Measurements from ENCODE around the gene KRABD2.

The KRABD2 gene

GRCh38 chr17:8338753-8339140 is 37.8 kb downstream of the KRABD2 start:
- Histone ChIP-seq H3K9me2 (replicated peaks; ENCODE audit: insufficient read depth, low read length) (no peaks in the 10 kb centered on the region), H3K79me2 (ENCODE audit: low read length) (no peaks in the 10 kb centered on the region), H3K9me3 (replicated peaks; ENCODE audit: insufficient read depth, low read length) (no peaks in the 10 kb centered on the region), H3K4me2 (ENCODE audit: low read depth, low read length) (no peak overlapping the region), H3K9ac (ENCODE audit: low read length) (no peak overlapping the region), H3K4me3 (ENCODE audit: low read length) (no peak overlapping the region), H3K4me1 (ENCODE audit: low read length) (no peaks in the 10 kb centered on the region), H3F3A (ENCODE audit: insufficient read depth, low read length) (no peaks in the 10 kb centered on the region), H2AFZ (ENCODE audit: low read length) (no peak overlapping the region), H3K36me3 (replicated peaks; ENCODE audit: insufficient read depth, low read length) (no peaks in the 10 kb centered on the region), H3K27ac (ENCODE audit: low read length) (no peak overlapping the region), H4K20me1 (ENCODE audit: insufficient read depth, low read length) (no peaks in the 10 kb centered on the region), H3K27me3 (replicated peaks; ENCODE audit: insufficient read depth, low read length) (no peaks in the 10 kb centered on the region)
- DNase-seq, result no peak
- TF ChIP-seq CTCF (IDR thresholded peaks at IDR 0.05; ENCODE audit: low read length) (no peak), EZH2phosphoT487 (IDR thresholded peaks at IDR 0.05; ENCODE audit: low read length) (no peak), EZH2 (optimal IDR thresholded peaks at IDR 0.05; ENCODE audit: low read depth, low read length) (no peak)

- H4K20me1 ChIP-seq (ENCODE audit: insufficient read depth, low read length), result no peaks in the 10 kb centered on the region
- H3K4me3 ChIP-seq (ENCODE audit: low read length), result no peak overlapping the region
- TF ChIP-seq CTCF (IDR thresholded peaks at IDR 0.05; ENCODE audit: low read length) (no peak), EZH2phosphoT487 (IDR thresholded peaks at IDR 0.05; ENCODE audit: low read length) (no peak), EZH2 (optimal IDR thresholded peaks at IDR 0.05; ENCODE audit: low read depth, low read length) (no peak)
- H3K9me3 ChIP-seq (replicated peaks; ENCODE audit: insufficient read depth, low read length), result no peaks in the 10 kb centered on the region
- no peak overlapping the region for H2AFZ ChIP-seq (ENCODE audit: low read length)
- H3K4me1 ChIP-seq (ENCODE audit: low read length), result no peaks in the 10 kb centered on the region
- no peaks in the 10 kb centered on the region for H3K36me3 ChIP-seq (replicated peaks; ENCODE audit: insufficient read depth, low read length)
- no peaks in the 10 kb centered on the region for H3K27me3 ChIP-seq (replicated peaks; ENCODE audit: insufficient read depth, low read length)
- H3K4me2 ChIP-seq (ENCODE audit: low read depth, low read length), result no peak overlapping the region
- no peaks in the 10 kb centered on the region for H3F3A ChIP-seq (ENCODE audit: insufficient read depth, low read length)
- no peaks in the 10 kb centered on the region for H3K9me2 ChIP-seq (replicated peaks; ENCODE audit: insufficient read depth, low read length)
- no peak for DNase-seq
- no peak overlapping the region for H3K27ac ChIP-seq (ENCODE audit: low read length)
- no peaks in the 10 kb centered on the region for H3K79me2 ChIP-seq (ENCODE audit: low read length)
- no peak overlapping the region for H3K9ac ChIP-seq (ENCODE audit: low read length)
These were observed 38.4 kb downstream of the KRABD2 start for GRCh38 chr17:8337802-8338752.

- no peaks in the 10 kb centered on the region for H3K9me3 ChIP-seq (replicated peaks; ENCODE audit: insufficient read depth, low read length)
- H3K79me2 ChIP-seq (ENCODE audit: low read length), result no peaks in the 10 kb centered on the region
- no peak overlapping the region for H3K4me2 ChIP-seq (ENCODE audit: low read depth, low read length)
- TF ChIP-seq EZH2 (optimal IDR thresholded peaks at IDR 0.05; ENCODE audit: low read depth, low read length) (no peak), EZH2phosphoT487 (IDR thresholded peaks at IDR 0.05; ENCODE audit: low read length) (no peak), CTCF (IDR thresholded peaks at IDR 0.05; ENCODE audit: low read length) (no peak)
- H3K9me2 ChIP-seq (replicated peaks; ENCODE audit: insufficient read depth, low read length), result no peaks in the 10 kb centered on the region
- no peaks in the 10 kb centered on the region for H3K4me1 ChIP-seq (ENCODE audit: low read length)
- no peaks in the 10 kb centered on the region for H3K36me3 ChIP-seq (replicated peaks; ENCODE audit: insufficient read depth, low read length)
- H4K20me1 ChIP-seq (ENCODE audit: insufficient read depth, low read length), result no peaks in the 10 kb centered on the region
- H3K9ac ChIP-seq (ENCODE audit: low read length), result no peak overlapping the region
- no peak overlapping the region for H3K4me3 ChIP-seq (ENCODE audit: low read length)
- H3K27ac ChIP-seq (ENCODE audit: low read length), result no peak overlapping the region
- H2AFZ ChIP-seq (ENCODE audit: low read length), result no peak overlapping the region
- H3F3A ChIP-seq (ENCODE audit: insufficient read depth, low read length), result no peaks in the 10 kb centered on the region
- 0 out of 2 replicates have a peak, but pooled peaks cover under 1% of the 10 kb centered on the region for H3K27me3 ChIP-seq (replicated peaks; ENCODE audit: insufficient read depth, low read length)
- no peak for DNase-seq
These were observed 43.2 kb downstream of the KRABD2 start for GRCh38 chr17:8333281-8333680.
